ENCODE measurements around the gene ITGB7. TPM values are rescaled to one million over a fixed set of nuclear protein-coding genes. Genes with fewer than 3 reads are reported as not detected.

The ITGB7 gene
- total RNA-seq, 1 experiment from 2014 or later: 0.90 TPM

DNA sequence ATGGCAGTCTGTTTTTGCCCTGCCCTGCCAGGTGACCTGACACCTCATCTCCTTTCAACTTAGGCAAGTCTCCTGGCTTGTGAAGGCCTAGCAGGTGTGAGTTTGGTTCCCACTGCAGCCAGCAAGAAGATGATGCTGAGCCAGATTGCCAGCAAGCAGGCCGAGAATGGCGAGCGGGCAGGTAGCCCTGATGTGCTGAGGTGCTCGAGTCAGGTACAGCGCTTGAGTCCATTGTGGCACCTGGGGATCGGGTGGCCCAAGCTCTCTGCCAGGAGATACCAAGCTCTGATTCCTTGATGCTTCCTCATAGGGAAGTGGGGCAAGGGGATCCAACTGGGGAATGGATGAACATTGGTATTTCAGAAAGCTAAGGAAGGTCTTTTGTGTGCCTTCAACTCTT, 22.2 kb downstream of the ITGB7 start:
- no peak for ATAC-seq
- POLR2A ChIA-PET: no interaction called here
- H3K27ac Mint-ChIP-seq: no peak overlapping the region

DNA sequence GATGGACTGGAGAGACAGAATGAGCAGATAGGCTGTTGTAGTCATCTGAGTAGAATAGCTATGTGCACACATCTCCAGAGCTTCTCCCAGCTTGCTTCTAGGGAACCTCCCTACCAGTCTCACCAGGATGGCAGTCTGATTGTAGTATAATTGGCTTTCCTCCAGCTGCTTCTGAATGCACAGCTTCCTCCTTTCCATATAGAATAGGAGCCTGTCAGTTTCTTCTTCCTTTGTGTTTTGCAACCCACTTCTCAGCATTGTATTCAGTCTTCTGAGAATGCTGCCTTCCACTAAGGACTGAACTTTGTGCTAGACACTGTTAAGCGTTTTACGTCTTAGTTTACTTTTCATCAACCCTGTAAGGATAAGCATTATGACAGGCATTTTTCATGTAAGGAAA, 24.1 kb downstream of the ITGB7 start:
- CTCF ChIA-PET: interaction anchor here (1.1 to 3.5 kb wide), 3 partner anchors 15 to 139 kb away, joined by 3 to 12 read pairs (median 3); partner anchors contain the start of gene AAAS
- H3K4me3 Mint-ChIP-seq: peak overlapping the region; percentile 4; the same call in 1 of the 2 replicates

More for the DNA sequence above, 22.2 kb downstream of the ITGB7 start:
- peaks cover 58% of the 10 kb centered on the region for H3K36me3 Mint-ChIP-seq
- no peak overlapping the region for H3K4me3 Mint-ChIP-seq
- peaks cover 25% of the 10 kb centered on the region for H3K4me1 Mint-ChIP-seq
- peaks cover 4% of the 10 kb centered on the region for H3K27me3 Mint-ChIP-seq (ENCODE audit: low read depth)
- no peak for DNase-seq (ENCODE audit: low spot score)
- CTCF ChIA-PET: interaction anchor here (1.1 to 3.5 kb wide), 3 partner anchors 10 to 25 kb away, joined by 3 to 12 read pairs (median 4); no protein-coding TSS in a partner anchor
- H3K9me3 Mint-ChIP-seq: no peaks in the 10 kb centered on the region
- TF ChIP-seq ATF1 (CRISPR knock-in tag; IDR thresholded peaks at IDR 0.05): no peak
- no peak for TF ChIP-seq FOXJ3 (CRISPR knock-in tag; IDR thresholded peaks at IDR 0.05; ENCODE audit: borderline replicate concordance)
- no peak for TF ChIP-seq ETV6 (CRISPR knock-in tag; IDR thresholded peaks at IDR 0.05)
- TF ChIP-seq ZNF423 (CRISPR knock-in tag; IDR thresholded peaks at IDR 0.05): no peak
- TF ChIP-seq, protein P1, sequence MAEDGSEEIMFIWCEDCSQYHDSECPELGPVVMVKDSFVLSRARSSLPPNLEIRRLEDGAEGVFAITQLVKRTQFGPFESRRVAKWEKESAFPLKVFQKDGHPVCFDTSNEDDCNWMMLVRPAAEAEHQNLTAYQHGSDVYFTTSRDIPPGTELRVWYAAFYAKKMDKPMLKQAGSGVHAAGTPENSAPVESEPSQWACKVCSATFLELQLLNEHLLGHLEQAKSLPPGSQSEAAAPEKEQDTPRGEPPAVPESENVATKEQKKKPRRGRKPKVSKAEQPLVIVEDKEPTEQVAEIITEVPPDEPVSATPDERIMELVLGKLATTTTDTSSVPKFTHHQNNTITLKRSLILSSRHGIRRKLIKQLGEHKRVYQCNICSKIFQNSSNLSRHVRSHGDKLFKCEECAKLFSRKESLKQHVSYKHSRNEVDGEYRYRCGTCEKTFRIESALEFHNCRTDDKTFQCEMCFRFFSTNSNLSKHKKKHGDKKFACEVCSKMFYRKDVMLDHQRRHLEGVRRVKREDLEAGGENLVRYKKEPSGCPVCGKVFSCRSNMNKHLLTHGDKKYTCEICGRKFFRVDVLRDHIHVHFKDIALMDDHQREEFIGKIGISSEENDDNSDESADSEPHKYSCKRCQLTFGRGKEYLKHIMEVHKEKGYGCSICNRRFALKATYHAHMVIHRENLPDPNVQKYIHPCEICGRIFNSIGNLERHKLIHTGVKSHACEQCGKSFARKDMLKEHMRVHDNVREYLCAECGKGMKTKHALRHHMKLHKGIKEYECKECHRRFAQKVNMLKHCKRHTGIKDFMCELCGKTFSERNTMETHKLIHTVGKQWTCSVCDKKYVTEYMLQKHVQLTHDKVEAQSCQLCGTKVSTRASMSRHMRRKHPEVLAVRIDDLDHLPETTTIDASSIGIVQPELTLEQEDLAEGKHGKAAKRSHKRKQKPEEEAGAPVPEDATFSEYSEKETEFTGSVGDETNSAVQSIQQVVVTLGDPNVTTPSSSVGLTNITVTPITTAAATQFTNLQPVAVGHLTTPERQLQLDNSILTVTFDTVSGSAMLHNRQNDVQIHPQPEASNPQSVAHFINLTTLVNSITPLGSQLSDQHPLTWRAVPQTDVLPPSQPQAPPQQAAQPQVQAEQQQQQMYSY (CRISPR knock-in tag; IDR thresholded peaks at IDR 0.05): no peak
- no peak for TF ChIP-seq ZNF232 (CRISPR knock-in tag; IDR thresholded peaks at IDR 0.05)
- TF ChIP-seq NR1H2 (CRISPR knock-in tag; IDR thresholded peaks at IDR 0.05): no peak
- TF ChIP-seq, protein P2, sequence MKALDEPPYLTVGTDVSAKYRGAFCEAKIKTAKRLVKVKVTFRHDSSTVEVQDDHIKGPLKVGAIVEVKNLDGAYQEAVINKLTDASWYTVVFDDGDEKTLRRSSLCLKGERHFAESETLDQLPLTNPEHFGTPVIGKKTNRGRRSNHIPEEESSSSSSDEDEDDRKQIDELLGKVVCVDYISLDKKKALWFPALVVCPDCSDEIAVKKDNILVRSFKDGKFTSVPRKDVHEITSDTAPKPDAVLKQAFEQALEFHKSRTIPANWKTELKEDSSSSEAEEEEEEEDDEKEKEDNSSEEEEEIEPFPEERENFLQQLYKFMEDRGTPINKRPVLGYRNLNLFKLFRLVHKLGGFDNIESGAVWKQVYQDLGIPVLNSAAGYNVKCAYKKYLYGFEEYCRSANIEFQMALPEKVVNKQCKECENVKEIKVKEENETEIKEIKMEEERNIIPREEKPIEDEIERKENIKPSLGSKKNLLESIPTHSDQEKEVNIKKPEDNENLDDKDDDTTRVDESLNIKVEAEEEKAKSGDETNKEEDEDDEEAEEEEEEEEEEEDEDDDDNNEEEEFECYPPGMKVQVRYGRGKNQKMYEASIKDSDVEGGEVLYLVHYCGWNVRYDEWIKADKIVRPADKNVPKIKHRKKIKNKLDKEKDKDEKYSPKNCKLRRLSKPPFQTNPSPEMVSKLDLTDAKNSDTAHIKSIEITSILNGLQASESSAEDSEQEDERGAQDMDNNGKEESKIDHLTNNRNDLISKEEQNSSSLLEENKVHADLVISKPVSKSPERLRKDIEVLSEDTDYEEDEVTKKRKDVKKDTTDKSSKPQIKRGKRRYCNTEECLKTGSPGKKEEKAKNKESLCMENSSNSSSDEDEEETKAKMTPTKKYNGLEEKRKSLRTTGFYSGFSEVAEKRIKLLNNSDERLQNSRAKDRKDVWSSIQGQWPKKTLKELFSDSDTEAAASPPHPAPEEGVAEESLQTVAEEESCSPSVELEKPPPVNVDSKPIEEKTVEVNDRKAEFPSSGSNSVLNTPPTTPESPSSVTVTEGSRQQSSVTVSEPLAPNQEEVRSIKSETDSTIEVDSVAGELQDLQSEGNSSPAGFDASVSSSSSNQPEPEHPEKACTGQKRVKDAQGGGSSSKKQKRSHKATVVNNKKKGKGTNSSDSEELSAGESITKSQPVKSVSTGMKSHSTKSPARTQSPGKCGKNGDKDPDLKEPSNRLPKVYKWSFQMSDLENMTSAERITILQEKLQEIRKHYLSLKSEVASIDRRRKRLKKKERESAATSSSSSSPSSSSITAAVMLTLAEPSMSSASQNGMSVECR (CRISPR knock-in tag; IDR thresholded peaks at IDR 0.05; ENCODE audit: borderline replicate concordance): no peak
- TF ChIP-seq, protein P3, sequence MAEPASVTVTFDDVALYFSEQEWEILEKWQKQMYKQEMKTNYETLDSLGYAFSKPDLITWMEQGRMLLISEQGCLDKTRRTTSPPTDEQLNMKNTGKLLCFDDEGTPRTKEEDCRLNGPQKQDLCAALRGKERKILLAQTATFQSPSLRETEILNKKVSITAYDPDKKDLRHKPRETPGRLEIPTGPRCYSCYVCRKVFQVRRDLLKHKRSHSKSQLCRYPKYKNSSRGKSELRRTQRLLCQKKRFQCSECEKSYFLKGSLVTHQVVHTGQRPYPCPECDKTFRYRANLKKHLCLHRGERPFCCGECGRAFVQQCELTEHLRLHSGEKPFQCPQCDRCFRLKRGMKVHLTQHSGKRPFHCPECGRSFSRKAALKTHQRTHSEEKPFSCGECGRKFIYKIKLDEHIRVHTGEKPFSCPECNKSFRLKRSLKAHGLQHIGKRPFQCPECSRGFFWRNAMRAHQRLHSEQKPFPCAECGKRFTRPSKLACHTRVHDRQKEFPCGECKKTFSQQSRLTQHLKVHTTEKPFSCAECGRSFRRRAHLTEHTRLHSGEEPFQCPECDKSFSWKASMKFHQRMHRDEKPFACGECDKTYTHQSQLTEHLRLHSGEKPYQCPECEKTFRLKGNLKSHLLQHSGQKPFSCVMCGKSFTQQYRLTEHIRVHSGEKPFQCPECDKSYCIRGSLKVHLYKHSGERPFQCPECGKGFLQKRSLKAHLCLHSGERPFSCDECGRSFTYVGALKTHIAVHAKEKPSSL (CRISPR knock-in tag; conservative IDR thresholded peaks at IDR 0.05): no peak
- TF ChIP-seq, protein P4, sequence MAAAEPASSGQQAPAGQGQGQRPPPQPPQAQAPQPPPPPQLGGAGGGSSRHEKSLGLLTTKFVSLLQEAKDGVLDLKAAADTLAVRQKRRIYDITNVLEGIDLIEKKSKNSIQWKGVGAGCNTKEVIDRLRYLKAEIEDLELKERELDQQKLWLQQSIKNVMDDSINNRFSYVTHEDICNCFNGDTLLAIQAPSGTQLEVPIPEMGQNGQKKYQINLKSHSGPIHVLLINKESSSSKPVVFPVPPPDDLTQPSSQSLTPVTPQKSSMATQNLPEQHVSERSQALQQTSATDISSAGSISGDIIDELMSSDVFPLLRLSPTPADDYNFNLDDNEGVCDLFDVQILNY (CRISPR knock-in tag; IDR thresholded peaks at IDR 0.05): no peak
- TF ChIP-seq ELF4 (CRISPR knock-in tag; IDR thresholded peaks at IDR 0.05; ENCODE audit: low read depth): no peak

More for the DNA sequence above, 24.1 kb downstream of the ITGB7 start:
- H3K36me3 Mint-ChIP-seq: peaks cover 51% of the 10 kb centered on the region
- no peak overlapping the region for H3K27ac Mint-ChIP-seq
- DNase-seq (ENCODE audit: low spot score) (no peak), ATAC-seq (no peak)
- POLR2A ChIA-PET: no interaction called here
- no peaks in the 10 kb centered on the region for H3K9me3 Mint-ChIP-seq
- TF ChIP-seq, protein P5, sequence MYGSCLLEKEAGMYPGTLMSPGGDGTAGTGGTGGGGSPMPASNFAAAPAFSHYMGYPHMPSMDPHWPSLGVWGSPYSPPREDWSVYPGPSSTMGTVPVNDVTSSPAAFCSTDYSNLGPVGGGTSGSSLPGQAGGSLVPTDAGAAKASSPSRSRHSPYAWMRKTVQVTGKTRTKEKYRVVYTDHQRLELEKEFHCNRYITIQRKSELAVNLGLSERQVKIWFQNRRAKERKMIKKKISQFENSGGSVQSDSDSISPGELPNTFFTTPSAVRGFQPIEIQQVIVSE (CRISPR knock-in tag; IDR thresholded peaks at IDR 0.05; ENCODE audit: borderline replicate concordance): no peak
- TF ChIP-seq ZNF121 (CRISPR knock-in tag; IDR thresholded peaks at IDR 0.05): no peak
- H3K27me3 Mint-ChIP-seq (ENCODE audit: low read depth): peaks cover 23% of the 10 kb centered on the region
- peaks cover 20% of the 10 kb centered on the region for H3K4me1 Mint-ChIP-seq

All from WTC11 (cell line).